Measurements from ENCODE around the gene ARMC8.
A peak's percentile ranks its signal among the peaks of the same experiment; 100 is the strongest.

ARMC8 gene

DNA sequence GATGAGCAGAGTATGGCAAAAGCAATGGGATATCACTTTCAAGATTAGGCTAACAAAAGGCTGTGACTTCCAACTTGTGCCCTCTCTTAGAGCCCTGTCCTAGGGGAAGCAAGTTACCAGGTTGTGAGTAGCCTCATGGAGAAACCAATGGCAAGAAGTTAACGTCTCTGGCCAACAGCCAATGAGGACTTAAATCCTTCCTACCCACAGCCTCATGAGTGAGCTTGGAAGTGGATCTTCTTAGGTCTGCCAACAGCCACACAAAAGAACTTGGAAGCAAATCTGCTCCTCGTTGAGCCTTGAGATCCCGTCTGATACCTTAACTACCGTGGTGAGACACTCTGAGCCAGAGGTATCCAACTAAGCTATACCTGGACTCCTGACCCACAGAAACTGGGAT is 136.9 kb downstream of the ARMC8 start:
- DNase-seq, result no peak

GRCh38 chr3:138325990-138326389 is 138.9 kb downstream of the ARMC8 start:
- no peak for DNase-seq

- no peak for DNase-seq
These were observed 139.9 kb downstream of the ARMC8 start for GRCh38 chr3:138326866-138327595.

DNA sequence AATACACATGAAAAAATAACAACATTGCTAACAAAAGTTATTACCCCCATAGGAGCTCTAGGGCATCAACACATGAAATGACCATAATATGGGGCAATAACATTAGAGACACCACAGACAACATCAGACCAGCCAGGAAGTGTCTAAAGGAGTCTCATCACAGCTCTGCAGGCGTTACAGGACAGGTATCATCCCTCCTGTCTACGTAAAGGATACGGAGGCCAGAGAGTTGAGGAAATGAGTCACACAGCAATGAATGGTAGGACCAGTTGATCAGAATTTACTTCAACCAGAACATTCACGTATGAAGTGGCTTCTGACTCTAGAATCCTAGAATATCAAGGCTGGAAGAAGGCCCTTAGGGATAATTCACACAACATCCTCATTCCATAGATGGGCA is 140.7 kb downstream of the ARMC8 start:
- DNase-seq, result no peak

- DNase-seq, result no peak
These were observed 141.2 kb downstream of the ARMC8 start for GRCh38 chr3:138328341-138328740.

- peak; percentile 58 for DNase-seq
These were observed 142.3 kb downstream of the ARMC8 start, which contains the start of gene NME9 for GRCh38 chr3:138329127-138329983. Gene NME9, minus strand, starts transcription at chr3:138329851. Its CDS starts 516 bp downstream, at chr3:138329335.

DNA sequence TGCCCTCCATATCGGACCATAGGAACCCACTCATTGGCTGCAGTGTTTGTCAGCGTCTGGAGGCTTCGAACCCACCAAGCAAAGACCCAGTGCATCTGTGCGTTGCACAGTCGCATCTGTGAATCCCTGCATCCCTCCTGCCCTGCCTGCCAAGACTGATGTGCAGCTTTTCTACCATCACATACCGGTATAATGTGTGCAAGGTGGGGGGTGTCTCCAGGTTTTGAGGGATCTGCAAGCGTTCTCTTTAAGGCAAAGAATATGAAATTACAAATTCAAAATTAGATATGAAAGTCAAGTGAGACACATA is 142.8 kb downstream of the ARMC8 start:
- no peak for DNase-seq

- DNase-seq, result no peak
These were observed 144.2 kb downstream of the ARMC8 start for GRCh38 chr3:138331143-138331894.

DNA sequence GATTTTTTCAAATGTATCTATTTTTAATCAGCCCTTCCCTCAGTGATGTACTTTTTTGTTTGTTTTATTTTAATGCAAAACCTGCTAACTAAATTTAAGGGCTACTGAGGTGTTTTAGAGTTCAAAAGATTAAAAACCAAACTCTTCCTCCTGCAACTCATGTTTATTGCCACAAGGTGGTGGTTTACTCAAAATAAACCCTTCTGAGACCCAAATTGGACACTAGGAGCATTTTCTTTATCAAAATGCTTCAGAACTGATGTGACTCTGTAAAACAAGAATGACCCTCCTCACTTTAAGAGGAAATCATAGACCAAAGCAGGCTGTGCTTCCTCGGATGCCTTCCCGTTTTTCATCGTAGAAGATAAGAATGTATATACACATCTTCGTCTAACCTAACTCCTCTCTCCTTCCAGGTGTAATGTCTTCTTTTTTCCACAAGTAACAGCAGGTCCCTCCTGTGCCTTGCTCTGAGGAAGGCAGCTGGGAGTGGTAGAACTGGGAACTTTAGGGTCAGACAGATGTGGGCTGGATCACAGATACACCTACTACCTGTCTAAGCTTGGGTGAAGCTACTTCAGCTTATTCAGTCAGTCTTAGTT is 145.5 kb downstream of the ARMC8 start:
- no peak for DNase-seq

GRCh38 chr3:138334608-138335007 is 147.5 kb downstream of the ARMC8 start:
- DNase-seq, result no peak

- DNase-seq, result no peak
These were observed 149.4 kb downstream of the ARMC8 start for GRCh38 chr3:138336454-138336999.

DNA sequence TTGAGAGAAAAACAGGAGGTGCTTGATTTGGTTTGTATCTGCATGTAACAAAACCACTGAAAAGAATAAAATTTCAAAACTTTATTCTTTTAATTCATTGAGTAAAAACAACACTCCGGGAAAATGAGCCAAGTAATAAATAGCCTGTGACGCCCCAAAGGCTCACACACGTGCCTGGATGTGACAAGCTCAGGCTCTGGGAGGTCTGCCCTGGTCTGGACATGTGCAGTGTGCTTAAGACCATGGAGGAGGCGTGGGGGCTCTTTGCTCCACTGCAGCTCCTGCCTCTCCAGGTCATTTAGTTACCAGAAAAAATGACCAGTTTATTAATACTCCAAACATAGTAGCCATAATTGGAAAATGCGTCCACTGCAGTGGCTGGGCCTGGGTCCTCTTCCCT is 151.1 kb downstream of the ARMC8 start:
- no peak for DNase-seq

- DNase-seq, result no peak
These were observed 151.7 kb downstream of the ARMC8 start for GRCh38 chr3:138338811-138339210.

- DNase-seq, result no peak
These were observed 153.4 kb downstream of the ARMC8 start for GRCh38 chr3:138340511-138340910.

DNA sequence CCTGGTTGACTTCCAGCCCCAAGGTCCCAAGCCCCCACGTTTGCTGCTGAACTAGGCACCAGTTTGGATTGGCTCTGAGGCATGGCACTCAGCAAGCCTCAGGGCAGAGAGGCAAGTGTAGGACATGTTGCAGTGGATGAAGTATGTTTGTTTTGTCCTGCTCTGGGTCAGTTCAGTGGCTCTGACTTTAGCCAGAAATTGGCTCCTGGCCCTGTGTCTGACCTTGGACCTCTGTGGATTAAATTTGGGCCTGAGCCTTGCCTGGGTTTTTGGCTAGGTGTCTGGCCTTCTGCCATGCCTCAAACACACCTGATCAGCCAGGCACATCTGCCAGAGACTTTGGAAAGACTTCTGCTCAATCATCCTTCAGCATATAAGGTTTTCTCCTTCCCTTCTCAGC is 157.7 kb downstream of the ARMC8 start:
- DNase-seq, result no peak

Data from NCI-H187 treated with DMSO at 0.1 percent for 48 hours (cell line).